ENCODE data around the gene SNAI1. TPM values are rescaled to one million over a fixed set of nuclear protein-coding genes. Genes with fewer than 3 reads are reported as not detected.
"Not testable (repeated sequence)": the region's sequence is repeated elsewhere in the genome, so short reads cannot be mapped to it uniquely, and the experiment has no call there.

SNAI1 gene
- total RNA-seq, 1 donor from 2014 or later, result 3.2 TPM

- DNase-seq (ENCODE audit: low spot score), result no peak
Observed at GRCh38 chr20:49964964-49965780, 17.6 kb upstream of the SNAI1 start.

GRCh38 chr20:49965781-49966305 is 16.9 kb upstream of the SNAI1 start:
- DNase-seq (ENCODE audit: low spot score), result no peak

GRCh38 chr20:49966861-49967260 is 15.9 kb upstream of the SNAI1 start:
- no peak for DNase-seq (ENCODE audit: low spot score)

GRCh38 chr20:49969234-49969633 is 13.5 kb upstream of the SNAI1 start:
- DNase-seq (ENCODE audit: low spot score), result no peak

GRCh38 chr20:49969946-49970345 is 12.8 kb upstream of the SNAI1 start:
- DNase-seq (ENCODE audit: low spot score), result no peak

GRCh38 chr20:49970498-49970897 is 12.3 kb upstream of the SNAI1 start:
- DNase-seq (ENCODE audit: low spot score), result no peak

- no peak for DNase-seq (ENCODE audit: low spot score)
Observed at GRCh38 chr20:49973981-49974380, 8.8 kb upstream of the SNAI1 start.

GRCh38 chr20:49976542-49976941 is 6.2 kb upstream of the SNAI1 start:
- no peak for DNase-seq (ENCODE audit: low spot score)

- not testable (repeated sequence) for DNase-seq (ENCODE audit: low spot score)
Observed at GRCh38 chr20:49977740-49978139, 5.0 kb upstream of the SNAI1 start.

GRCh38 chr20:49978685-49979029 is 4.1 kb upstream of the SNAI1 start:
- DNase-seq (ENCODE audit: low spot score), result no peak

GRCh38 chr20:49979030-49979832 is 3.5 kb upstream of the SNAI1 start:
- DNase-seq (ENCODE audit: low spot score), result no peak

GRCh38 chr20:49980140-49981008 is 2.4 kb upstream of the SNAI1 start:
- DNase-seq (ENCODE audit: low spot score), result no peak

- DNase-seq (ENCODE audit: low spot score), result no peak
Observed at GRCh38 chr20:49981218-49982071, 1.3 kb upstream of the SNAI1 start.

GRCh38 chr20:49982072-49982345 is 771 bp upstream of the SNAI1 start:
- no peak for DNase-seq (ENCODE audit: low spot score)

- DNase-seq (ENCODE audit: low spot score), result no peak
Observed at GRCh38 chr20:49983123-49983847, 505 bp downstream of the SNAI1 start.

- no peak for DNase-seq (ENCODE audit: low spot score)
Observed at GRCh38 chr20:49983848-49984408, 1.1 kb downstream of the SNAI1 start.

GRCh38 chr20:49984426-49985153 is 1.8 kb downstream of the SNAI1 start:
- DNase-seq (ENCODE audit: low spot score), result no peak

- no peak for DNase-seq (ENCODE audit: low spot score)
Observed at GRCh38 chr20:49985157-49985556, 2.4 kb downstream of the SNAI1 start.

- DNase-seq (ENCODE audit: low spot score), result no peak
Observed at GRCh38 chr20:49985617-49986016, 2.8 kb downstream of the SNAI1 start.

Data from mucosa of gallbladder (tissue), 1 donor.